Measurements from ENCODE around the gene FRMPD2.
"Not testable (repeated sequence)": the region's sequence is repeated elsewhere in the genome, so short reads cannot be mapped to it uniquely, and the experiment has no call there.

Gene FRMPD2

GRCh38 chr10:48207853-48208252, 66.6 kb downstream of the FRMPD2 start:
- DNase-seq, result no peak

- no peak for DNase-seq
Measured at GRCh38 chr10:48206482-48207250, 67.8 kb downstream of the FRMPD2 start.

- no peak for DNase-seq
Measured at GRCh38 chr10:48205918-48206317, 68.6 kb downstream of the FRMPD2 start.

GRCh38 chr10:48199580-48200377, 74.7 kb downstream of the FRMPD2 start:
- DNase-seq, result no peak

GRCh38 chr10:48197236-48197899, 77.1 kb downstream of the FRMPD2 start:
- no peak for DNase-seq

- DNase-seq, result no peak
Measured at GRCh38 chr10:48195803-48196202, 78.7 kb downstream of the FRMPD2 start.

- DNase-seq, result no peak
Measured at GRCh38 chr10:48194830-48195229, 79.7 kb downstream of the FRMPD2 start.

- DNase-seq, result no peak
Measured at GRCh38 chr10:48193556-48193955, 80.9 kb downstream of the FRMPD2 start.

GRCh38 chr10:48192881-48193450, 81.5 kb downstream of the FRMPD2 start:
- no peak for DNase-seq

- peak in 18 of 51 donors; percentile 4 to 60 (median 28) for DNase-seq
Measured at GRCh38 chr10:48187713-48188485, 86.6 kb downstream of the FRMPD2 start.

GRCh38 chr10:48187126-48187525, 87.4 kb downstream of the FRMPD2 start:
- no peak for DNase-seq

- DNase-seq, result not testable (repeated sequence)
Measured at GRCh38 chr10:48186264-48186804, 88.2 kb downstream of the FRMPD2 start.

- DNase-seq, result no peak
Measured at GRCh38 chr10:48184224-48184623, 90.3 kb downstream of the FRMPD2 start.

GRCh38 chr10:48172715-48173114, 101.8 kb downstream of the FRMPD2 start:
- not testable (repeated sequence) for DNase-seq

- DNase-seq, result not testable (repeated sequence)
Measured at GRCh38 chr10:48160670-48161069, 113.8 kb downstream of the FRMPD2 start.

- DNase-seq, result not testable (repeated sequence)
Measured at GRCh38 chr10:48160163-48160562, 114.3 kb downstream of the FRMPD2 start.

GRCh38 chr10:48154211-48155140, 120.0 kb downstream of the FRMPD2 start:
- DNase-seq, result not testable (repeated sequence)

- DNase-seq, result not testable (repeated sequence)
Measured at GRCh38 chr10:48147643-48148042, 126.9 kb downstream of the FRMPD2 start.

Data from hypothalamus (tissue), 51 donors.